Measurements from ENCODE around the gene SLC50A1.

Gene SLC50A1

DNA sequence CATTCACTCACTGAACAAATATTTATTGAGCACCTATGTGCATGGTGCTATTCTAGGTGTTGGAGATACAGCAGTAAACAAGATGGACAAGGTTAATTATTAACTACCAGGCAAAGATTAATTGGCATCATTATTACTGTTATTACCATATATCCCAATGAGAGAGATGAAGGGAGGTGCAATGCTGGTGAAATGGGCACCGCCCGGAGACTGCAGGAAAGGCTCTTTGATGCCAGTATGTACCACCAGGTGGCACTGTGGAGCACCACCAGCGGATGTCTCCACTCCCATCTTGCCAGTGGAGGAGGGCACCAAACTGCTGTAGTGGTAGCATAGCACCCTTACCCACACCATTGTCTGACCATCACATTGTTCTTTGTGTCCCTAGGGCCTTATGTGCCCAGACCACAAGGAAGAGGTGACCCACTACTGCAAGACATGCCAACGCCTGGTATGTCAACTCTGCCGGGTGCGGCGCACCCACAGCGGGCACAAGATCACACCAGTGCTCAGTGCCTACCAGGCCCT lies 41.0 kb downstream of the SLC50A1 start:
- Histone ChIP-seq H3K27ac (ENCODE audit: low read depth, low read length) (no peak overlapping the region), H3K9ac (ENCODE audit: low read depth in 1 of 2, low read length in 2 of 2) (no peak overlapping the region)

GRCh38 chr1:155177192-155177917 lies 41.7 kb downstream of the SLC50A1 start:
- Histone ChIP-seq H3K9ac (ENCODE audit: low read depth in 1 of 2, low read length in 2 of 2) (no peak overlapping the region), H3K9me3 (ENCODE audit: control insufficient read depth in 1 of 2, low read length in 2 of 2) (no peaks in the 10 kb centered on the region), H3K27me3 (ENCODE audit: control insufficient read depth in 1 of 2, insufficient read depth in 2 of 2, low read length in 2 of 2) (no peaks in the 10 kb centered on the region), H3K36me3 (ENCODE audit: control insufficient read depth in 1 of 2, insufficient read depth in 2 of 2, low read length in 2 of 2) (no peaks in the 10 kb centered on the region), H3K4me1 (ENCODE audit: control insufficient read depth in 1 of 2, insufficient read depth in 2 of 2, low read length in 2 of 2) (peaks cover 31 to 52% of the 10 kb centered on the region in 2 donors), H3K4me3 (ENCODE audit: low read depth in 1 of 2, low read length in 2 of 2) (no peak overlapping the region), H3K27ac (ENCODE audit: low read depth, low read length) (no peak overlapping the region)

More for the DNA sequence above, 41.0 kb downstream of the SLC50A1 start:
- H3K27me3 ChIP-seq (ENCODE audit: control insufficient read depth in 1 of 2, insufficient read depth in 2 of 2, low read length in 2 of 2): no peaks in the 10 kb centered on the region
- no peak overlapping the region for H3K4me3 ChIP-seq (ENCODE audit: low read depth in 1 of 2, low read length in 2 of 2)
- no peaks in the 10 kb centered on the region for H3K36me3 ChIP-seq (ENCODE audit: control insufficient read depth in 1 of 2, insufficient read depth in 2 of 2, low read length in 2 of 2)
- H3K4me1 ChIP-seq (ENCODE audit: control insufficient read depth in 1 of 2, insufficient read depth in 2 of 2, low read length in 2 of 2): peaks cover 37 to 55% of the 10 kb centered on the region in 2 donors
- H3K9me3 ChIP-seq (ENCODE audit: control insufficient read depth in 1 of 2, low read length in 2 of 2): no peaks in the 10 kb centered on the region

GRCh38 chr1:155177918-155178281 lies 42.2 kb downstream of the SLC50A1 start:
- H3K4me3 ChIP-seq (ENCODE audit: low read depth in 1 of 2, low read length in 2 of 2): no peak overlapping the region
- H3K36me3 ChIP-seq (ENCODE audit: control insufficient read depth in 1 of 2, insufficient read depth in 2 of 2, low read length in 2 of 2): no peaks in the 10 kb centered on the region
- peaks cover 29 to 51% of the 10 kb centered on the region in 2 donors for H3K4me1 ChIP-seq (ENCODE audit: control insufficient read depth in 1 of 2, insufficient read depth in 2 of 2, low read length in 2 of 2)
- no peaks in the 10 kb centered on the region for H3K27me3 ChIP-seq (ENCODE audit: control insufficient read depth in 1 of 2, insufficient read depth in 2 of 2, low read length in 2 of 2)
- no peaks in the 10 kb centered on the region for H3K9me3 ChIP-seq (ENCODE audit: control insufficient read depth in 1 of 2, low read length in 2 of 2)
- no peak overlapping the region for H3K9ac ChIP-seq (ENCODE audit: low read depth in 1 of 2, low read length in 2 of 2)
- no peak overlapping the region for H3K27ac ChIP-seq (ENCODE audit: low read depth, low read length)

DNA sequence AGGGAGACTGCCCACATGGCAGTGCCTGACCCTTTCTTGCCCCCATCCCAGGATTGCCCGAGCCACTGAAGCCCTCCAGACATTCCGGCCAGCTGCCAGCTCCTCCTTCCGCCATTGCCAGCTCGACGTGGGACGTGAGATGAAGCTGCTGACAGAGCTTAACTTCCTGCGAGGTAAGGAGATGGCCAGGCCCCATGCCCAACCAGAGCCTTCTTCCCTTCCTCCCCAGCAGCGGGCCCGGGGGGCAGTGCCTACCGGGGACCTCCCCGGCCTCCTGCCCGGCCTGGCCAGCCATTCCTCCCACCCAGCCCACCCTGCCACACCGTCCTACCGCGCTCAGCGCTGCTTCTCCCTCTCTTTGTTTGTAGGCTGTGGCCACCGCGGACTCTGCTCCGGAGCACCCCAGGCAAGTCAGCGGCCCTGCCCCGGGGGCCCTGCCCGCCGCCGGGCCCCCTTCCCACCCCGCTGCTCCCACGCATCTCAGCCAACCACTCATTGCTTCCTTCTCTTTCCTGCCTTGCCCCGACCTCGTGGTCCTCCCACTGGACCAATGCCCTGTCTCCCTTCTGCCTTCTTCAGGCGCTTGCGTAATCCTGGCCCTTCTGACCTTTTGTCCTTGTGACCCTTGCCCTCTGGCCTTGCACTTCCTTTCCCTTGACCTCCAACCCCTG lies 42.9 kb downstream of the SLC50A1 start:
- no peaks in the 10 kb centered on the region for H3K9me3 ChIP-seq (ENCODE audit: control insufficient read depth in 1 of 2, low read length in 2 of 2)
- H3K9ac ChIP-seq (ENCODE audit: low read depth in 1 of 2, low read length in 2 of 2): no peak overlapping the region
- H3K4me3 ChIP-seq (ENCODE audit: low read depth in 1 of 2, low read length in 2 of 2): no peak overlapping the region
- peaks cover 25 to 47% of the 10 kb centered on the region in 2 donors for H3K4me1 ChIP-seq (ENCODE audit: control insufficient read depth in 1 of 2, insufficient read depth in 2 of 2, low read length in 2 of 2)
- no peaks in the 10 kb centered on the region for H3K36me3 ChIP-seq (ENCODE audit: control insufficient read depth in 1 of 2, insufficient read depth in 2 of 2, low read length in 2 of 2)
- no peak overlapping the region for H3K27ac ChIP-seq (ENCODE audit: low read depth, low read length)
- no peaks in the 10 kb centered on the region for H3K27me3 ChIP-seq (ENCODE audit: control insufficient read depth in 1 of 2, insufficient read depth in 2 of 2, low read length in 2 of 2)

DNA sequence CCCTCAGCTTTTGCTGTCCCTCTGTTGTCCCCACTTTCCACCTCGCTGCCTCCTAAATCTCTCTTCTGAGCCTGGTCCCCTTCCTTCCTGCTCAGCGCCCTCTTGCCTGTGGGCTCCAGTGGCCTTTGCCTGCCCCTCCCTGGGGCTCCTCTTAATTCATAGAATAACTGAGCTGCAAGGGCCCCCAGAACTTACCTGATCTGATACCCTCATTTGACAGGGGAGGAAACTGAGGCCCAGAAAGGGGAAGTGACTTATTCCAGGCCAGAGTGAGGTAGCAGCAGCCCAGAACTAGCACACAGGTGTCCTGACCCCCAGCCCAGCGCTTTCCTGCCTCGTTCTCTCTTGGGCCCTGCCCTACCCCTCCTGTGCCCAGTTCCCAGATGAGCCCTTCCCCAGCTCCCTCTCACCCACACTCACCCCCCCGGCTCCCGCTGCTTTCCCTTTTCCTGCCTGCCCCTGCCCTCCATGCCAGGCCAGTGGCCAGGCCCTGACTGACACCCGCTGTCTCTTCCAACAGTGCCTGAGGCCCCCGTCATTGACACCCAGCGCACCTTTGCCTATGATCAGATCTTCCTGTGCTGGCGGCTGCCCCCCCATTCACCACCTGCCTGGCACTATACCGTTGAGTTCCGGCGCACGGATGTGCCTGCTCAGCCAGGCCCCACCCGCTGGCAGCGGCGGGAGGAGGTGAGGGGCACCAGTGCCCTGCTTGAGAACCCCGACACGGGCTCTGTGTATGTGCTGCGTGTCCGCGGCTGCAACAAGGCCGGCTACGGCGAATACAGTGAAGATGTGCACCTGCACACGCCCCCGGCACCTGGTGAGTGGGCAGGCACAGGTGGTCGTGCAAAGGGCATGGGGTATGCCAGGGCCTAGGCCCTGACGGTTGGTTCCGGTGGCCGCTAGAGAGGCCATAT lies 43.7 kb downstream of the SLC50A1 start:
- Histone ChIP-seq H3K9ac (ENCODE audit: low read depth in 1 of 2, low read length in 2 of 2) (no peak overlapping the region), H3K4me3 (ENCODE audit: low read depth in 1 of 2, low read length in 2 of 2) (no peak overlapping the region), H3K9me3 (ENCODE audit: control insufficient read depth in 1 of 2, low read length in 2 of 2) (no peaks in the 10 kb centered on the region), H3K4me1 (ENCODE audit: control insufficient read depth in 1 of 2, insufficient read depth in 2 of 2, low read length in 2 of 2) (peaks cover 27 to 42% of the 10 kb centered on the region in 2 donors), H3K36me3 (ENCODE audit: control insufficient read depth in 1 of 2, insufficient read depth in 2 of 2, low read length in 2 of 2) (no peaks in the 10 kb centered on the region), H3K27ac (ENCODE audit: low read depth, low read length) (no peak overlapping the region), H3K27me3 (ENCODE audit: control insufficient read depth in 1 of 2, insufficient read depth in 2 of 2, low read length in 2 of 2) (no peaks in the 10 kb centered on the region)

DNA sequence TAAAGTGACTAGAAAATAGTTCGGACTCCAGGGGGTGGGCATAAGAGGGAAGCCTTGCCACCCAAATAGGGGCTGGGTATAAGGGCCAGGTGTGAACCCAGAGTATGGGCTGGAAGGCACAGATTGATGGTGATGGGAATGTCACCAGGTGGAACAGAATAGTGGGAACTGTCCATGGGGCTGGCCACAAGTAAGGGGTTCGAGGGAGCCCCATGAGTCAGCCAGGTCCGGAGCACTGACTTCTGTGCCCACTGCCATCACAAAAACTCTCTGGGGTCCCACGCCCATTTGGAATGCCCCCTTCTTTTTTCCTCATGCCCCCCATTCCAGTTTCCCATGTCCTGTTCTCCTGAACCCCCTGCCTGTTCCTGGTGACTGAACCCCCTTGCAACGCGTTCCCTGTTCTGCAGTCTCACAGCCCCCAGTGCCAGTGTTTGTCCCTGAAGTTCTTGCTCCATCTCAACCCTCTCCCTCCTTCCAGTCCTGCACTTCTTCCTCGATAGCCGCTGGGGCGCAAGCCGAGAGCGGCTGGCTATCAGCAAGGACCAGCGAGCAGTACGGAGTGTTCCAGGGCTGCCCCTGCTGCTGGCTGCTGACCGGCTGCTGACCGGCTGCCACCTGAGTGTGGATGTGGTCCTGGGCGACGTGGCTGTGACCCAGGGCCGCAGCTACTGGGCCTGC lies 45.9 kb downstream of the SLC50A1 start:
- no peak overlapping the region for H3K4me3 ChIP-seq (ENCODE audit: low read depth in 1 of 2, low read length in 2 of 2)
- H3K36me3 ChIP-seq (ENCODE audit: control insufficient read depth in 1 of 2, insufficient read depth in 2 of 2, low read length in 2 of 2): no peaks in the 10 kb centered on the region
- H3K9me3 ChIP-seq (ENCODE audit: control insufficient read depth in 1 of 2, low read length in 2 of 2): no peaks in the 10 kb centered on the region
- H3K27me3 ChIP-seq (ENCODE audit: control insufficient read depth in 1 of 2, insufficient read depth in 2 of 2, low read length in 2 of 2): no peaks in the 10 kb centered on the region
- peaks cover 39 to 52% of the 10 kb centered on the region in 2 donors for H3K4me1 ChIP-seq (ENCODE audit: control insufficient read depth in 1 of 2, insufficient read depth in 2 of 2, low read length in 2 of 2)
- no peak overlapping the region for H3K27ac ChIP-seq (ENCODE audit: low read depth, low read length)
- H3K9ac ChIP-seq (ENCODE audit: low read depth in 1 of 2, low read length in 2 of 2): no peak overlapping the region

DNA sequence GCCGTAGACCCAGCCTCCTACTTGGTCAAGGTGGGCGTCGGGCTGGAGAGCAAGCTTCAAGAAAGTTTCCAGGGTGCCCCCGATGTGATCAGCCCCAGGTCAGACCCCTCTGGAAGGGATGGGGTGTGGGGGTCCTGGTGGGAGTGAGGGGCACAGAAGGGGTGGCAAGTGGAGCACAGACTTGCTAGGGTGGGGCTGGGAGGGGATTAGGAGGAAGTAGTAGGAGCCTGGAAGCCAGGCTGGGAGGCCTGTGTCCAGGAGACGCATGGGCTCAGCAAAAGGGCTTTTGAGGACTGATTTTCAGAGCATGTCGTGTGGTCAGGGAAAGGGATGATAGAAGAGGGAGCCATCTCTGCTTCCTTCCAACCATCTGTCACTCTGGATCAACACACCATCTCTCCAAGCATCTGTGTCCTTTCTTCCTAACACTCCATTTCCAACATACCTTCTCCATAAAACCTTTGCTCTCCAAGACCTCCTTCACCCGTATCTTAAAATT lies 46.4 kb downstream of the SLC50A1 start:
- no peak overlapping the region for H3K27ac ChIP-seq (ENCODE audit: low read depth, low read length)
- H3K36me3 ChIP-seq (ENCODE audit: control insufficient read depth in 1 of 2, insufficient read depth in 2 of 2, low read length in 2 of 2): no peaks in the 10 kb centered on the region
- H3K9me3 ChIP-seq (ENCODE audit: control insufficient read depth in 1 of 2, low read length in 2 of 2): no peaks in the 10 kb centered on the region
- H3K4me3 ChIP-seq (ENCODE audit: low read depth in 1 of 2, low read length in 2 of 2): no peak overlapping the region
- H3K4me1 ChIP-seq (ENCODE audit: control insufficient read depth in 1 of 2, insufficient read depth in 2 of 2, low read length in 2 of 2): peaks cover 40 to 53% of the 10 kb centered on the region in 2 donors
- no peak overlapping the region for H3K9ac ChIP-seq (ENCODE audit: low read depth in 1 of 2, low read length in 2 of 2)
- H3K27me3 ChIP-seq (ENCODE audit: control insufficient read depth in 1 of 2, insufficient read depth in 2 of 2, low read length in 2 of 2): no peaks in the 10 kb centered on the region

GRCh38 chr1:155183775-155184221 lies 48.1 kb downstream of the SLC50A1 start:
- Histone ChIP-seq H3K27ac (ENCODE audit: low read depth, low read length) (no peak overlapping the region), H3K36me3 (ENCODE audit: control insufficient read depth in 1 of 2, insufficient read depth in 2 of 2, low read length in 2 of 2) (no peaks in the 10 kb centered on the region), H3K9me3 (ENCODE audit: control insufficient read depth in 1 of 2, low read length in 2 of 2) (no peaks in the 10 kb centered on the region), H3K4me3 (ENCODE audit: low read depth in 1 of 2, low read length in 2 of 2) (no peak overlapping the region), H3K9ac (ENCODE audit: low read depth in 1 of 2, low read length in 2 of 2) (no peak overlapping the region), H3K27me3 (ENCODE audit: control insufficient read depth in 1 of 2, insufficient read depth in 2 of 2, low read length in 2 of 2) (no peaks in the 10 kb centered on the region), H3K4me1 (ENCODE audit: control insufficient read depth in 1 of 2, insufficient read depth in 2 of 2, low read length in 2 of 2) (peaks cover 43 to 58% of the 10 kb centered on the region in 2 donors)

DNA sequence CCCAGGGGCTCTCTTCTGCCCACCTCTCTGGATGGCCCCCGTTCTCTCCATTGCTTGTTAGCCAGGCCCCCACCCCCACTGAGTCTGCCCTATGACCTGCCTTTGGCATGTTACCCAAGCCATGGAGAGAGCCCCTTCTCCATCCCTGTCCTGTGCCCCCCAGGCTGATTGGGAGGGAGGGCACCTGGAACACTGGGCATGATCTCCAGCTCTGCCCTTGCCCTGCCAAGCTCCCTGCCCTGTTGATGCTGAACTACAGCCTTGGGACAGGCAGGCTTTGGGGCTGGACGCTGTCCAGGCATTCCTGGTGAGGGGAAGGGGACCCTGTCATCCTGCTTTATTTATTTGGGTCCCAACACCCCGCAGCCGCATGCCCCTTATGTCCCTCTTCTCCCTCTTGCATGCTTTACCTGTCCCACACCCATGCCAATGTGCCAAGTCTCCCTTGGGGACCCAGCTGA lies 48.7 kb downstream of the SLC50A1 start:
- Histone ChIP-seq H3K27me3 (ENCODE audit: control insufficient read depth in 1 of 2, insufficient read depth in 2 of 2, low read length in 2 of 2) (no peaks in the 10 kb centered on the region), H3K9me3 (ENCODE audit: control insufficient read depth in 1 of 2, low read length in 2 of 2) (no peaks in the 10 kb centered on the region), H3K36me3 (ENCODE audit: control insufficient read depth in 1 of 2, insufficient read depth in 2 of 2, low read length in 2 of 2) (no peaks in the 10 kb centered on the region), H3K27ac (ENCODE audit: low read depth, low read length) (no peak overlapping the region), H3K4me1 (ENCODE audit: control insufficient read depth in 1 of 2, insufficient read depth in 2 of 2, low read length in 2 of 2) (peaks cover 40 to 52% of the 10 kb centered on the region in 2 donors), H3K9ac (ENCODE audit: low read depth in 1 of 2, low read length in 2 of 2) (no peak overlapping the region), H3K4me3 (ENCODE audit: low read depth in 1 of 2, low read length in 2 of 2) (no peak overlapping the region)
